MM.1S (cell line): Measurements from ENCODE around the gene TRAPPC12.

Source experiments
- EZH2 ChIP-seq: fragments of 300-600 bp; sonication (generic); optimal IDR thresholded peaks from 2 replicates; pipeline ENCODE3; 2017; ENCODE audit warnings: low read depth, mild to moderate bottlenecking, antibody characterized with exemption, low read length, mixed read lengths
- EZH2phosphoT487 ChIP-seq: fragments of 300-600 bp; sonication (generic); IDR thresholded peaks from 2 replicates; pipeline ENCODE4 v1.6.1; 2018; ENCODE audit warnings: antibody characterized with exemption, low read length
- TF ChIP-seq, protein P1 (sequence below): fragments of 300-600 bp; sonication (generic); IDR thresholded peaks from 2 replicates; pipeline ENCODE4 v1.5.1; 2016; ENCODE audit warnings: antibody characterized with exemption, low read length, mixed read lengths

DNA sequence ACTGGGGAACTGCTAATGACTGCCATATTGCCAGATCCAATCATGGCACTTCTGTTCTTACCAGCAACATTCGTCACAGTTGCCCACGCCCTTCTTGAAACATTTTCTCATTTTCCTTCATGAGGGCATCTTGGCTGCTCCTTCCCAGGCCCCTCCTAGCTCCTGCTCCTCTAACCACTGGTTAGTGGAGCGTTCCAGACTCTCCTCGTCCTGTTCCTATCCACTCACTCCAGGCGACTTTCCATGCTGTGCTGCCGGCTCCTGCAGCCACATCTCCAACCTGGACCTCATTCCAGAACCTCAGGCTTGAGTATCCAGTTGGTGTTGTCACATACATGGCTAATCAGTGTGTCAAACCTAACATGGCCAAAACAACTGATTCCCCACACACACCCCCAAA is 141.1 kb downstream of the TRAPPC12 start:
- TF ChIP-seq, protein P1, sequence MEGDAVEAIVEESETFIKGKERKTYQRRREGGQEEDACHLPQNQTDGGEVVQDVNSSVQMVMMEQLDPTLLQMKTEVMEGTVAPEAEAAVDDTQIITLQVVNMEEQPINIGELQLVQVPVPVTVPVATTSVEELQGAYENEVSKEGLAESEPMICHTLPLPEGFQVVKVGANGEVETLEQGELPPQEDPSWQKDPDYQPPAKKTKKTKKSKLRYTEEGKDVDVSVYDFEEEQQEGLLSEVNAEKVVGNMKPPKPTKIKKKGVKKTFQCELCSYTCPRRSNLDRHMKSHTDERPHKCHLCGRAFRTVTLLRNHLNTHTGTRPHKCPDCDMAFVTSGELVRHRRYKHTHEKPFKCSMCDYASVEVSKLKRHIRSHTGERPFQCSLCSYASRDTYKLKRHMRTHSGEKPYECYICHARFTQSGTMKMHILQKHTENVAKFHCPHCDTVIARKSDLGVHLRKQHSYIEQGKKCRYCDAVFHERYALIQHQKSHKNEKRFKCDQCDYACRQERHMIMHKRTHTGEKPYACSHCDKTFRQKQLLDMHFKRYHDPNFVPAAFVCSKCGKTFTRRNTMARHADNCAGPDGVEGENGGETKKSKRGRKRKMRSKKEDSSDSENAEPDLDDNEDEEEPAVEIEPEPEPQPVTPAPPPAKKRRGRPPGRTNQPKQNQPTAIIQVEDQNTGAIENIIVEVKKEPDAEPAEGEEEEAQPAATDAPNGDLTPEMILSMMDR = no peak
- TF ChIP-seq EZH2 (no peak), EZH2phosphoT487 (no peak)
